ENCODE measurements around the gene EEF1A1. TPM values are rescaled to one million over a fixed set of nuclear protein-coding genes. Genes with fewer than 3 reads are reported as not detected.
A peak's percentile ranks its signal among the peaks of the same experiment; 100 is the strongest.
"Not testable (repeated sequence)": the region's sequence is repeated elsewhere in the genome, so short reads cannot be mapped to it uniquely, and the experiment has no call there.

The EEF1A1 gene
- total and polyA plus RNA-seq, 3 experiments from 2014 or later = 8,526 to 10,611 (median 8,727) TPM

GRCh38 chr6:73560853-73561407 lies 40.1 kb upstream of the EEF1A1 start:
- Histone ChIP-seq H3K36me3 (ENCODE audit: insufficient read depth, low read length) (no peaks in the 10 kb centered on the region), H3K9me3 (ENCODE audit: low read length) (no peaks in the 10 kb centered on the region), H3K4me1 (ENCODE audit: insufficient read depth, low read length) (no peaks in the 10 kb centered on the region), H3K4me3 (ENCODE audit: low read length) (no peak overlapping the region), H3K27ac (ENCODE audit: low read depth, low read length) (no peak overlapping the region), H3K27me3 (ENCODE audit: insufficient read depth, low read length, poor library complexity, severe bottlenecking) (no peaks in the 10 kb centered on the region)
- POLR2A ChIA-PET = no interaction called here
- no peak overlapping the region for H3K27ac Mint-ChIP-seq
- DNase-seq = no peak
- H3K9me3 Mint-ChIP-seq = no peaks in the 10 kb centered on the region
- H3K36me3 Mint-ChIP-seq = no peaks in the 10 kb centered on the region
- no peaks in the 10 kb centered on the region for H3K27me3 Mint-ChIP-seq
- H3K4me1 Mint-ChIP-seq = peaks cover 0 to 9% (median 8%) of the 10 kb centered on the region in 3 donors
- CTCF ChIA-PET = interaction anchor here (1.2 to 1.4 kb wide), 2 partner anchors 17 to 19 kb away, joined by 3 to 4 read pairs; no protein-coding TSS in a partner anchor
- H3K4me3 Mint-ChIP-seq = no peak overlapping the region

GRCh38 chr6:73560182-73560732 lies 39.4 kb upstream of the EEF1A1 start:
- H3K4me3 ChIP-seq (ENCODE audit: low read length) = no peak overlapping the region
- DNase-seq = no peak
- Mint-ChIP-seq H3K27ac (no peak overlapping the region), H3K9me3 (no peaks in the 10 kb centered on the region), H3K27me3 (no peaks in the 10 kb centered on the region), H3K4me1 (peaks cover 0 to 9% (median 8%) of the 10 kb centered on the region in 3 donors), H3K36me3 (no peaks in the 10 kb centered on the region), H3K4me3 (no peak overlapping the region)
- H3K27me3 ChIP-seq (ENCODE audit: insufficient read depth, low read length, poor library complexity, severe bottlenecking) = no peaks in the 10 kb centered on the region
- H3K9me3 ChIP-seq (ENCODE audit: low read length) = no peaks in the 10 kb centered on the region
- ChIA-PET CTCF (interaction anchor here (0.8 to 1.4 kb wide), 2 partner anchors 18 to 99 kb away, joined by 3 to 4 read pairs; partner anchors contain the start of gene MTO1), POLR2A (no interaction called here)
- H3K36me3 ChIP-seq (ENCODE audit: insufficient read depth, low read length) = no peaks in the 10 kb centered on the region
- H3K4me1 ChIP-seq (ENCODE audit: insufficient read depth, low read length) = no peaks in the 10 kb centered on the region
- H3K27ac ChIP-seq (ENCODE audit: low read depth, low read length) = no peak overlapping the region

GRCh38 chr6:73559399-73559794 lies 38.6 kb upstream of the EEF1A1 start:
- not testable (repeated sequence) for H3K27ac ChIP-seq (ENCODE audit: low read depth, low read length); H3K9me3 Mint-ChIP-seq; H3K27me3 Mint-ChIP-seq; H3K36me3 Mint-ChIP-seq; H3K4me1 Mint-ChIP-seq; H3K4me1 ChIP-seq (ENCODE audit: insufficient read depth, low read length); H3K9me3 ChIP-seq (ENCODE audit: low read length); H3K27me3 ChIP-seq (ENCODE audit: insufficient read depth, low read length, poor library complexity, severe bottlenecking); H3K4me3 Mint-ChIP-seq; H3K36me3 ChIP-seq (ENCODE audit: insufficient read depth, low read length); DNase-seq; H3K4me3 ChIP-seq (ENCODE audit: low read length)
- ChIA-PET CTCF (interaction anchor here (0.8 to 1.4 kb wide), 2 partner anchors 19 to 98 kb away, joined by 3 to 4 read pairs; partner anchors contain the start of gene MTO1), POLR2A (interaction anchor here (0.6 kb wide), 1 partner anchor 94 kb away, joined by 5 read pairs; the partner anchor contains the start of gene SLC17A5)
- peak overlapping the region in 1 of 8 donors; percentile 29 for H3K27ac Mint-ChIP-seq

GRCh38 chr6:73558624-73559398 lies 38.0 kb upstream of the EEF1A1 start:
- Mint-ChIP-seq H3K9me3 (no peaks in the 10 kb centered on the region), H3K27ac (peak overlapping the region in 2 of 8 donors; percentile 29 to 39), H3K36me3 (no peaks in the 10 kb centered on the region), H3K27me3 (no peaks in the 10 kb centered on the region), H3K4me1 (peaks cover 0 to 9% (median 8%) of the 10 kb centered on the region in 3 donors), H3K4me3 (no peak overlapping the region)
- no peaks in the 10 kb centered on the region for H3K36me3 ChIP-seq (ENCODE audit: insufficient read depth, low read length)
- no peak for DNase-seq
- no peaks in the 10 kb centered on the region for H3K9me3 ChIP-seq (ENCODE audit: low read length)
- POLR2A ChIA-PET = interaction anchor here (0.6 kb wide), 1 partner anchor 95 kb away, joined by 5 read pairs; the partner anchor contains the start of gene SLC17A5
- CTCF ChIA-PET = no interaction called here
- H3K4me1 ChIP-seq (ENCODE audit: insufficient read depth, low read length) = no peaks in the 10 kb centered on the region
- no peaks in the 10 kb centered on the region for H3K27me3 ChIP-seq (ENCODE audit: insufficient read depth, low read length, poor library complexity, severe bottlenecking)
- H3K4me3 ChIP-seq (ENCODE audit: low read length) = no peak overlapping the region
- no peak overlapping the region for H3K27ac ChIP-seq (ENCODE audit: low read depth, low read length)

- no peak overlapping the region for H3K4me3 Mint-ChIP-seq
- CTCF ChIA-PET = interaction anchor here (1.0 kb wide), 1 partner anchor 14 kb away, joined by 3 read pairs; no protein-coding TSS in a partner anchor
- Histone ChIP-seq H3K27me3 (ENCODE audit: insufficient read depth, low read length, poor library complexity, severe bottlenecking) (no peaks in the 10 kb centered on the region), H3K9me3 (ENCODE audit: low read length) (no peaks in the 10 kb centered on the region), H3K36me3 (ENCODE audit: insufficient read depth, low read length) (no peaks in the 10 kb centered on the region), H3K4me1 (ENCODE audit: insufficient read depth, low read length) (no peaks in the 10 kb centered on the region), H3K27ac (ENCODE audit: low read depth, low read length) (no peak overlapping the region), H3K4me3 (ENCODE audit: low read length) (no peak overlapping the region)
- H3K36me3 Mint-ChIP-seq = no peaks in the 10 kb centered on the region
- POLR2A ChIA-PET = interaction anchor here (1.1 kb wide), 1 partner anchor 23 kb away, joined by 9 read pairs; no protein-coding TSS in a partner anchor
- no peaks in the 10 kb centered on the region for H3K9me3 Mint-ChIP-seq
- H3K27me3 Mint-ChIP-seq = no peaks in the 10 kb centered on the region
- DNase-seq = no peak
- peaks cover 0 to 9% (median 8%) of the 10 kb centered on the region in 3 donors for H3K4me1 Mint-ChIP-seq
- H3K27ac Mint-ChIP-seq = no peak overlapping the region
Measured at GRCh38 chr6:73556836-73557235, 36.0 kb upstream of the EEF1A1 start.

- H3K27me3 ChIP-seq (ENCODE audit: insufficient read depth, low read length, poor library complexity, severe bottlenecking); H3K36me3 Mint-ChIP-seq; H3K27ac ChIP-seq (ENCODE audit: low read depth, low read length); H3K9me3 Mint-ChIP-seq; H3K36me3 ChIP-seq (ENCODE audit: insufficient read depth, low read length); H3K27ac Mint-ChIP-seq; H3K27me3 Mint-ChIP-seq; H3K4me1 Mint-ChIP-seq; H3K4me1 ChIP-seq (ENCODE audit: insufficient read depth, low read length); H3K4me3 ChIP-seq (ENCODE audit: low read length); H3K9me3 ChIP-seq (ENCODE audit: low read length); DNase-seq; H3K4me3 Mint-ChIP-seq; CTCF ChIA-PET: not testable (repeated sequence)
- POLR2A ChIA-PET = interaction anchor here (0.7 kb wide), 1 partner anchor 99 kb away, joined by 3 read pairs; no protein-coding TSS in a partner anchor
Measured at GRCh38 chr6:73555380-73555949, 34.6 kb upstream of the EEF1A1 start.

GRCh38 chr6:73551115-73551514 lies 30.3 kb upstream of the EEF1A1 start:
- POLR2A ChIA-PET; H3K4me1 ChIP-seq (ENCODE audit: insufficient read depth, low read length); H3K4me3 ChIP-seq (ENCODE audit: low read length); H3K9me3 ChIP-seq (ENCODE audit: low read length); H3K27ac Mint-ChIP-seq; H3K4me3 Mint-ChIP-seq; DNase-seq; H3K27me3 Mint-ChIP-seq; H3K36me3 ChIP-seq (ENCODE audit: insufficient read depth, low read length); H3K27me3 ChIP-seq (ENCODE audit: insufficient read depth, low read length, poor library complexity, severe bottlenecking); H3K9me3 Mint-ChIP-seq; CTCF ChIA-PET; H3K4me1 Mint-ChIP-seq; H3K27ac ChIP-seq (ENCODE audit: low read depth, low read length); H3K36me3 Mint-ChIP-seq: not testable (repeated sequence)
